ENCODE results near the gene ERLIN1.

- TF ChIP-seq PRDM15 (CRISPR knock-in tag; IDR thresholded peaks at IDR 0.05) (no peak), CTCF (IDR thresholded peaks at IDR 0.05) (no peak), USF2 (CRISPR knock-in tag; IDR thresholded peaks at IDR 0.05) (no peak), AFF4 (CRISPR knock-in tag; IDR thresholded peaks at IDR 0.05; ENCODE audit: borderline replicate concordance) (no peak)
Measured at GRCh38 chr10:100167553-100168312, 18.1 kb downstream of the ERLIN1 start.

Data from WTC11 (cell line).